ENCODE measurements around the gene PP2D1.

The PP2D1 gene

GRCh38 chr3:19938295-19938627 lies 73.8 kb downstream of the PP2D1 start:
- DNase-seq (ENCODE audit: insufficient read length, low spot score) = no peak
- no peak for FAIRE-seq
- TF ChIP-seq POLR2A (IDR thresholded peaks at IDR 0.05; ENCODE audit: low read depth, low read length) = no peak

- DNase-seq (ENCODE audit: insufficient read length, low spot score) (peak; percentile 27), FAIRE-seq (peak; percentile 30)
- no peak for TF ChIP-seq POLR2A (IDR thresholded peaks at IDR 0.05; ENCODE audit: low read depth, low read length)
Observed at GRCh38 chr3:19937459-19938294, 74.4 kb downstream of the PP2D1 start.

Data from H54 (cell line).